K562 (cell line): Measurements from ENCODE around the gene NPB. TPM values are rescaled to one million over a fixed set of nuclear protein-coding genes. Genes with fewer than 3 reads are reported as not detected.

Experiments used
- CBX2 ChIP-seq: fragments of 200-600 bp; sonication (generic); IDR thresholded peaks from one replicate; pipeline ENCODE4 v1.6.1; 2012; ENCODE audit warnings: mild to moderate bottlenecking, low read length, inconsistent platforms; ENCODE audit not compliant: insufficient read depth, poor library complexity, severe bottlenecking
- CHD1 ChIP-seq: fragments of 200-600 bp; sonication (generic); IDR thresholded peaks from one replicate; pipeline ENCODE4 v1.6.1; 2012; ENCODE audit warnings: mild to moderate bottlenecking, moderate library complexity, low read length, inconsistent platforms
- CHD2 ChIP-seq: IDR thresholded peaks from 2 replicates; pipeline ENCODE4 v1.6.1; 2011; ENCODE audit warnings: low read depth, low read length
- DPF2 ChIP-seq: fragments of 450-650 bp; IDR thresholded peaks from 2 replicates; pipeline ENCODE4 v1.6.1; 2016
- FOXO4 ChIP-seq: fragments of 450-650 bp; formaldehyde crosslinking; IDR thresholded peaks from 2 replicates; pipeline ENCODE4 v1.4.0; 2020; ENCODE audit warnings: mild to moderate bottlenecking, moderate library complexity
- MITF ChIP-seq: IDR thresholded peaks from 2 replicates; pipeline ENCODE4 v1.6.1; 2014; ENCODE audit warnings: antibody characterized with exemption
- MYNN ChIP-seq, 2 experiments: sonication (generic); formaldehyde crosslinking in 1 of 2; IDR thresholded peaks; 2 replicates each; pipeline versions ENCODE4 v1.5.0 to v1.6.1; 2016 to 2020; ENCODE audit warnings: antibody characterized with exemption in 1 of 2, missing genetic modification reagents in 1 of 2
- NUFIP1 ChIP-seq: fragments of 450-650 bp; IDR thresholded peaks from 2 replicates; pipeline ENCODE4 v1.6.1; 2018; ENCODE audit not compliant: partially characterized antibody
- PHB ChIP-seq: fragments of 250-450 bp; sonication (Bioruptor Pico); IDR thresholded peaks from 2 replicates; pipeline ENCODE4 v1.5.0; 2021
- POLR2B ChIP-seq: fragments of 450-650 bp; IDR thresholded peaks from 2 replicates; pipeline ENCODE4 v1.6.1; 2018; ENCODE audit warnings: low read depth; ENCODE audit not compliant: partially characterized antibody
- RBBP5 ChIP-seq: fragments of 200-600 bp; sonication (generic); IDR thresholded peaks from 2 replicates; pipeline ENCODE4 v1.6.1; 2012; ENCODE audit warnings: borderline replicate concordance, mild to moderate bottlenecking, low read length, control low read depth, inconsistent platforms; ENCODE audit not compliant: insufficient read depth, poor library complexity, severe bottlenecking
- SMARCC2 ChIP-seq: fragments of 450-650 bp; IDR thresholded peaks from 2 replicates; pipeline ENCODE4 v1.6.1; 2017; ENCODE audit warnings: antibody characterized with exemption, moderate library complexity, mild to moderate bottlenecking, low read depth
- SREBF2 ChIP-seq: sonication (generic); formaldehyde crosslinking; IDR thresholded peaks from 2 replicates; pipeline ENCODE4 v1.4.0; 2020; ENCODE audit warnings: mild to moderate bottlenecking, missing genetic modification reagents
- SRSF1 ChIP-seq: fragments of 200-400 bp; formaldehyde crosslinking; IDR thresholded peaks from 2 replicates; pipeline ENCODE4 v1.6.1; 2017; ENCODE audit warnings: mild to moderate bottlenecking, low read depth, low read length, moderate library complexity
- TFAM ChIP-seq: fragments of 250-450 bp; sonication (Bioruptor Pico); conservative IDR thresholded peaks from 2 replicates; pipeline ENCODE4 v1.5.0; 2021; ENCODE audit warnings: mild to moderate bottlenecking, moderate library complexity
- ZNF140 ChIP-seq: fragments of 250-450 bp; sonication (Bioruptor Pico); IDR thresholded peaks from 2 replicates; pipeline ENCODE4 v1.8.0; 2021; ENCODE audit warnings: moderate library complexity, mild to moderate bottlenecking, inconsistent platforms
- ZNF212 ChIP-seq: fragments of 450-650 bp; formaldehyde crosslinking; IDR thresholded peaks from 2 replicates; pipeline ENCODE4 v1.4.0; 2020; ENCODE audit warnings: mild to moderate bottlenecking
- ZNF586 ChIP-seq: fragments of 450-650 bp; formaldehyde crosslinking; conservative IDR thresholded peaks from 2 replicates; pipeline ENCODE4 v1.4.0; 2020; ENCODE audit warnings: mild to moderate bottlenecking, moderate library complexity
- ZNF76 ChIP-seq: fragments of 250-450 bp; sonication (Bioruptor Pico); IDR thresholded peaks from 2 replicates; pipeline ENCODE4 v1.4.0; 2020; ENCODE audit warnings: mild to moderate bottlenecking, moderate library complexity, borderline replicate concordance
- polyA plus RNA-seq, 8 experiments: library from polyadenylated mRNA; depleted of rRNA in 4 of 8; stranded (reverse) in 5 of 8; unstranded in 3 of 8; fragments of >200 nt; fragmentation: Nextera tagmentation in 2 of 8; fragmentation: Illumina TruSeq in 1 of 8; extraction: Ambion mirVana in 2 of 8; extraction: Trizol in 1 of 8; gene quantifications; 2 replicates each; pipeline versions ENCODE4 v1.2.1 to v1.2.3, GENCODE V29; 2011 to 2014; ENCODE audit warnings: inconsistent platforms in 1 of 8, missing spikeins in 1 of 8
- total RNA-seq, 7 experiments: library from RNA; depleted of rRNA in 6 of 7; stranded (reverse); fragments of >200 nt in 6 of 7; fragmentation: Illumina TruSeq in 2 of 7; extraction: Trizol in 2 of 7; gene quantifications; 2 replicates each; pipeline versions ENCODE4 v1.2.1 to v1.2.3, GENCODE V29; 2011 to 2021; ENCODE audit warnings: low replicate concordance in 1 of 7
- TF ChIP-seq, protein P1 (sequence below): fragments of 250-450 bp; sonication (Bioruptor Pico); IDR thresholded peaks from 2 replicates; pipeline ENCODE4 v1.9.0; 2021; ENCODE audit warnings: mild to moderate bottlenecking, inconsistent platforms
- TF ChIP-seq, protein P2 (sequence below): IDR thresholded peaks from 3 replicates; pipeline ENCODE4 v1.6.1; 2011; ENCODE audit warnings: borderline replicate concordance, mild to moderate bottlenecking, moderate library complexity; ENCODE audit not compliant: insufficient read length; ENCODE audit errors: extremely low read depth

NPB gene
- total and polyA plus RNA-seq, 9 of the 15 experiments (the other 6 are each of a cell fraction or from before 2014, with no cell fraction given), result 0.03 to 0.61 (median 0.14) TPM; not detected in 2

DNA sequence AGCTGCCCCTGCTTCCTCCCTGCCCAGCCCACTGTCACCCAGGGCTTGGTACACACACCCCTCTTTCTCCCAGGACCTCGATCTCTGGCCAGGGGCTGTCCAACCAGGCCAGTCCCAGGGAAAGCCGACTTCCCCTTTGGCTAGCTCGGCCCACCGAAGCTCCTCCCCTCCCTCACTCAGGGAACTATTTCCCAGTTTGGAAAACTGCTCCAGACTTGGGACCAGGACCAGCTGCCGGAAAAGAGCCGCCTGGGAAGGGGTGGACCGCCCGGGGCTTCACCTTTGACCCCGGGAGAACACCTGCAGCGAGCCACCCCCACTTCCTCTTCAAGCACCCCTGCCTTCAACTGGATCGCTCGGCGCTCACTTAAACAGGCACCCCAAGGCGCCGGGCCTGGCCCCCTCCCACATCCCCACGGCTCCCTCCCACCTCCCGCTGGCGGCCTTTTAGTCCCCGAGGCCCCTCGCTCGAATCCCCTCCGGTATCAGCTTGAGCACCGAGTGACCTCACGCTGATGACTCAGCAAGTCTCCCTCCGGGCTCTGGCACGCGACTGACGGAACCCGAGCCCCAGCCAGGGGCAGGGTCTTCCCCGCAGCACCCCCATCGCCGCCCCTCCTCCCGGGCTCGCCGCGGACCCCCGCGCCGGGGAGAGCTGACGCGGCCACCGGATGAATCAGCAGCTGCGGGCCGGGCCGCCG lies 24.6 kb downstream of the NPB start (continued):
- TF ChIP-seq ZNF140 (no peak), POLR2B (no peak), TFAM (CRISPR knock-in tag) (no peak), SRSF1 (no peak), MITF (no peak), ZNF586 (no peak), PHB (CRISPR knock-in tag) (no peak), RBBP5 (no peak), SMARCC2 (peak; percentile 70), CBX2 (no peak), ZNF76 (CRISPR knock-in tag) (no peak), NUFIP1 (no peak), SREBF2 (no peak), DPF2 (peak; percentile 80), ZNF212 (CRISPR knock-in tag) (no peak), FOXO4 (CRISPR knock-in tag) (no peak), MYNN (IDR thresholded peaks at IDR 0.05) (peak; percentile 49), MYNN (CRISPR knock-in tag; IDR thresholded peaks at IDR 0.05) (no peak), CHD1 (peak; percentile 14), CHD2 (no peak)
- TF ChIP-seq, protein P1, sequence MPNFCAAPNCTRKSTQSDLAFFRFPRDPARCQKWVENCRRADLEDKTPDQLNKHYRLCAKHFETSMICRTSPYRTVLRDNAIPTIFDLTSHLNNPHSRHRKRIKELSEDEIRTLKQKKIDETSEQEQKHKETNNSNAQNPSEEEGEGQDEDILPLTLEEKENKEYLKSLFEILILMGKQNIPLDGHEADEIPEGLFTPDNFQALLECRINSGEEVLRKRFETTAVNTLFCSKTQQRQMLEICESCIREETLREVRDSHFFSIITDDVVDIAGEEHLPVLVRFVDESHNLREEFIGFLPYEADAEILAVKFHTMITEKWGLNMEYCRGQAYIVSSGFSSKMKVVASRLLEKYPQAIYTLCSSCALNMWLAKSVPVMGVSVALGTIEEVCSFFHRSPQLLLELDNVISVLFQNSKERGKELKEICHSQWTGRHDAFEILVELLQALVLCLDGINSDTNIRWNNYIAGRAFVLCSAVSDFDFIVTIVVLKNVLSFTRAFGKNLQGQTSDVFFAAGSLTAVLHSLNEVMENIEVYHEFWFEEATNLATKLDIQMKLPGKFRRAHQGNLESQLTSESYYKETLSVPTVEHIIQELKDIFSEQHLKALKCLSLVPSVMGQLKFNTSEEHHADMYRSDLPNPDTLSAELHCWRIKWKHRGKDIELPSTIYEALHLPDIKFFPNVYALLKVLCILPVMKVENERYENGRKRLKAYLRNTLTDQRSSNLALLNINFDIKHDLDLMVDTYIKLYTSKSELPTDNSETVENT (CRISPR knock-in tag), result no peak
- TF ChIP-seq, protein P2, sequence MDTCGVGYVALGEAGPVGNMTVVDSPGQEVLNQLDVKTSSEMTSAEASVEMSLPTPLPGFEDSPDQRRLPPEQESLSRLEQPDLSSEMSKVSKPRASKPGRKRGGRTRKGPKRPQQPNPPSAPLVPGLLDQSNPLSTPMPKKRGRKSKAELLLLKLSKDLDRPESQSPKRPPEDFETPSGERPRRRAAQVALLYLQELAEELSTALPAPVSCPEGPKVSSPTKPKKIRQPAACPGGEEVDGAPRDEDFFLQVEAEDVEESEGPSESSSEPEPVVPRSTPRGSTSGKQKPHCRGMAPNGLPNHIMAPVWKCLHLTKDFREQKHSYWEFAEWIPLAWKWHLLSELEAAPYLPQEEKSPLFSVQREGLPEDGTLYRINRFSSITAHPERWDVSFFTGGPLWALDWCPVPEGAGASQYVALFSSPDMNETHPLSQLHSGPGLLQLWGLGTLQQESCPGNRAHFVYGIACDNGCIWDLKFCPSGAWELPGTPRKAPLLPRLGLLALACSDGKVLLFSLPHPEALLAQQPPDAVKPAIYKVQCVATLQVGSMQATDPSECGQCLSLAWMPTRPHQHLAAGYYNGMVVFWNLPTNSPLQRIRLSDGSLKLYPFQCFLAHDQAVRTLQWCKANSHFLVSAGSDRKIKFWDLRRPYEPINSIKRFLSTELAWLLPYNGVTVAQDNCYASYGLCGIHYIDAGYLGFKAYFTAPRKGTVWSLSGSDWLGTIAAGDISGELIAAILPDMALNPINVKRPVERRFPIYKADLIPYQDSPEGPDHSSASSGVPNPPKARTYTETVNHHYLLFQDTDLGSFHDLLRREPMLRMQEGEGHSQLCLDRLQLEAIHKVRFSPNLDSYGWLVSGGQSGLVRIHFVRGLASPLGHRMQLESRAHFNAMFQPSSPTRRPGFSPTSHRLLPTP, result no peak
